PC-3 (cell line): ENCODE results near the gene SDC1. TPM values are rescaled to one million over a fixed set of nuclear protein-coding genes. Genes with fewer than 3 reads are reported as not detected.

Experiments
- ATAC-seq: fragments of 200-7000 bp; cut with Tn5 transposase; 2 replicates; pipeline ENCODE4 v1.9.1; 2020; ENCODE audit warnings: mild to moderate bottlenecking, moderate library complexity
- BruUV-seq: library from RNA; stranded (reverse); fragments of 400-500 nt; replicated peaks from 2 replicates; lab custom pipeline; 2021; lab: Mats Ljungman, UMichigan
- CTCF ChIA-PET: fragments of 300-600 bp; sonication (Branson Sonifier 250); formaldehyde crosslinking; loops from one replicate; lab custom pipeline; 2022; ENCODE audit warnings: antibody characterized with exemption; lab: Charles Lee
- POLR2A ChIA-PET: fragments of 300-600 bp; sonication (Branson Sonifier 250); formaldehyde crosslinking; loops from one replicate; lab custom pipeline; 2022; ENCODE audit warnings: antibody characterized with exemption; ENCODE audit not compliant: unreplicated experiment; lab: Charles Lee
- DNase-seq: peaks from one replicate; pipeline ENCODE4 v3.0.0-alpha.2; 2015
- H2AFZ ChIP-seq: fragments of 300-600 bp; sonication (generic); 2 replicates; pipeline ENCODE4 v1.6.0; 2016; ENCODE audit warnings: antibody characterized with exemption, low read length
- H3F3A ChIP-seq: fragments of 300-600 bp; sonication (generic); one replicate; pipeline ENCODE4 v1.6.0; 2017; ENCODE audit warnings: antibody characterized with exemption, low read length, control low read depth, mild to moderate bottlenecking; ENCODE audit not compliant: unreplicated experiment
- H3K27ac ChIP-seq: fragments of 300-600 bp; sonication (generic); 2 replicates; pipeline ENCODE4 v1.5.1; 2016; ENCODE audit warnings: mild to moderate bottlenecking, low read length
- H3K27me3 ChIP-seq: fragments of 300-600 bp; sonication (generic); 2 replicates; pipeline ENCODE4 v1.6.1; 2016; ENCODE audit warnings: low read length, mixed read lengths
- H3K36me3 ChIP-seq: fragments of 300-600 bp; sonication (generic); 2 replicates; pipeline ENCODE4 v1.6.1; 2016; ENCODE audit warnings: low read depth, mixed run types, low read length, mixed read lengths
- H3K4me1 ChIP-seq: fragments of 300-600 bp; sonication (generic); 2 replicates; pipeline ENCODE4 v1.5.1; 2016; ENCODE audit warnings: low read length; ENCODE audit not compliant: insufficient read depth
- H3K4me2 ChIP-seq: fragments of 300-600 bp; sonication (generic); 2 replicates; pipeline ENCODE4 v1.6.0; 2016; ENCODE audit warnings: low read length
- H3K4me3 ChIP-seq: fragments of 300-600 bp; sonication (generic); 2 replicates; pipeline ENCODE4 v1.5.1; 2016; ENCODE audit warnings: mild to moderate bottlenecking, low read length, mixed read lengths
- H3K79me2 ChIP-seq: fragments of 300-600 bp; sonication (generic); 2 replicates; pipeline ENCODE4 v1.6.1; 2017; ENCODE audit warnings: low read length, mixed read lengths
- H3K9ac ChIP-seq: fragments of 300-600 bp; sonication (generic); 2 replicates; pipeline ENCODE4 v1.6.0; 2016; ENCODE audit warnings: mild to moderate bottlenecking, low read length
- H3K9me2 ChIP-seq: fragments of 300-600 bp; sonication (generic); replicated peaks from 2 replicates; pipeline ENCODE4 v1.6.1; 2016; ENCODE audit warnings: mixed run types, low read length, mixed read lengths
- H3K9me3 ChIP-seq: fragments of 300-600 bp; sonication (generic); 2 replicates; pipeline ENCODE4 v1.6.1; 2016; ENCODE audit warnings: low read length, mixed read lengths
- H4K20me1 ChIP-seq: fragments of 300-600 bp; sonication (generic); 2 replicates; pipeline ENCODE4 v1.6.1; 2016; ENCODE audit warnings: low read length, mixed read lengths
- EZH2 ChIP-seq: fragments of 300-600 bp; sonication (generic); IDR thresholded peaks from one replicate; pipeline ENCODE4 v1.6.1; 2017; ENCODE audit warnings: antibody characterized with exemption, mild to moderate bottlenecking, low read length; ENCODE audit not compliant: unreplicated experiment
- EZH2phosphoT487 ChIP-seq: fragments of 300-600 bp; sonication (generic); IDR thresholded peaks from 2 replicates; pipeline ENCODE4 v1.6.1; 2018; ENCODE audit warnings: mild to moderate bottlenecking, antibody characterized with exemption, low read length, borderline replicate concordance
- intact Hi-C: fragments of 100-400 bp; cut with micrococcal nuclease; formaldehyde crosslinking; loops from 2 replicates; pipeline ENCODE4 v1.9.0; 2023
- total RNA-seq: library from RNA; depleted of rRNA; stranded (reverse); fragments of >200 nt; gene quantifications from 2 replicates; pipeline ENCODE4 v1.2.3, GENCODE V29; 2014
- TF ChIP-seq, protein P1 (sequence below): fragments of 300-600 bp; sonication (generic); conservative IDR thresholded peaks from 2 replicates; pipeline ENCODE4 v1.5.1; 2017; ENCODE audit warnings: antibody characterized with exemption, low read depth, mild to moderate bottlenecking, low read length

Gene SDC1
- total RNA-seq, 1 experiment from 2014 or later: 358 TPM

DNA sequence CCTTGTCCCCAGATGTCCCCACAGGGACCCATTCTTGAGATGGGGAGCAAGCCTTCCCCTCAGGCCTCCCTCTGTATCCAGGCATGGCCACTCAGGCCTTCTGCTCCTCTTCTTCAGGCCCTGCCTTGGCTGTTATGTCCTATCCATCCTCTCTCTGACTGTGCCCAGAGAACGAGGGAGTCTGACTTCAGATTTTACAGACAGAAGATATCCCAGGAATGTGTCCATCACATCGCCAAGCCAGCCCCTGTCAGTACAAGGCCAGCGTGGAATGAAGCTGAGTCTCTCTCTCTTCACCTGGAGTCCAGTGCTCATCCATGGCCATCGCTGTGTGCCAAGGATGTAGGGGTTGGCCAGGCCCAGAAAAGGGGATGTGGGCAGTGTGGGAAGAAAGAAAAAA is 57.6 kb downstream of the SDC1 start:
- Histone ChIP-seq H3K4me1 (peaks cover 46% of the 10 kb centered on the region), H3K36me3 (no peaks in the 10 kb centered on the region), H2AFZ (no peak overlapping the region), H3K4me2 (0 out of 2 replicates have a peak overlapping the region, but pooled peaks have one; percentile 80), H3K27ac (peak overlapping the region; percentile 88), H4K20me1 (no peaks in the 10 kb centered on the region), H3K4me3 (no peak overlapping the region), H3K9ac (peak overlapping the region; percentile 19; the same call in 1 of the 2 replicates), H3K79me2 (no peaks in the 10 kb centered on the region), H3K9me2 (no peaks in the 10 kb centered on the region), H3K27me3 (no peaks in the 10 kb centered on the region), H3K9me3 (no peaks in the 10 kb centered on the region), H3F3A (no peaks in the 10 kb centered on the region)
- TF ChIP-seq EZH2 (no peak), EZH2phosphoT487 (no peak)
- TF ChIP-seq, protein P1, sequence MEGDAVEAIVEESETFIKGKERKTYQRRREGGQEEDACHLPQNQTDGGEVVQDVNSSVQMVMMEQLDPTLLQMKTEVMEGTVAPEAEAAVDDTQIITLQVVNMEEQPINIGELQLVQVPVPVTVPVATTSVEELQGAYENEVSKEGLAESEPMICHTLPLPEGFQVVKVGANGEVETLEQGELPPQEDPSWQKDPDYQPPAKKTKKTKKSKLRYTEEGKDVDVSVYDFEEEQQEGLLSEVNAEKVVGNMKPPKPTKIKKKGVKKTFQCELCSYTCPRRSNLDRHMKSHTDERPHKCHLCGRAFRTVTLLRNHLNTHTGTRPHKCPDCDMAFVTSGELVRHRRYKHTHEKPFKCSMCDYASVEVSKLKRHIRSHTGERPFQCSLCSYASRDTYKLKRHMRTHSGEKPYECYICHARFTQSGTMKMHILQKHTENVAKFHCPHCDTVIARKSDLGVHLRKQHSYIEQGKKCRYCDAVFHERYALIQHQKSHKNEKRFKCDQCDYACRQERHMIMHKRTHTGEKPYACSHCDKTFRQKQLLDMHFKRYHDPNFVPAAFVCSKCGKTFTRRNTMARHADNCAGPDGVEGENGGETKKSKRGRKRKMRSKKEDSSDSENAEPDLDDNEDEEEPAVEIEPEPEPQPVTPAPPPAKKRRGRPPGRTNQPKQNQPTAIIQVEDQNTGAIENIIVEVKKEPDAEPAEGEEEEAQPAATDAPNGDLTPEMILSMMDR: no peak
- CTCF ChIA-PET: no interaction called here
- no TSS peak for BruUV-seq
- intact Hi-C loops: no loop called here
- no peak for DNase-seq
- POLR2A ChIA-PET: interaction anchor here (0.6 kb wide), 2 partner anchors 65 to 1196 kb away, joined by 3 to 8 read pairs; no protein-coding TSS in a partner anchor
- ATAC-seq: no peak

DNA sequence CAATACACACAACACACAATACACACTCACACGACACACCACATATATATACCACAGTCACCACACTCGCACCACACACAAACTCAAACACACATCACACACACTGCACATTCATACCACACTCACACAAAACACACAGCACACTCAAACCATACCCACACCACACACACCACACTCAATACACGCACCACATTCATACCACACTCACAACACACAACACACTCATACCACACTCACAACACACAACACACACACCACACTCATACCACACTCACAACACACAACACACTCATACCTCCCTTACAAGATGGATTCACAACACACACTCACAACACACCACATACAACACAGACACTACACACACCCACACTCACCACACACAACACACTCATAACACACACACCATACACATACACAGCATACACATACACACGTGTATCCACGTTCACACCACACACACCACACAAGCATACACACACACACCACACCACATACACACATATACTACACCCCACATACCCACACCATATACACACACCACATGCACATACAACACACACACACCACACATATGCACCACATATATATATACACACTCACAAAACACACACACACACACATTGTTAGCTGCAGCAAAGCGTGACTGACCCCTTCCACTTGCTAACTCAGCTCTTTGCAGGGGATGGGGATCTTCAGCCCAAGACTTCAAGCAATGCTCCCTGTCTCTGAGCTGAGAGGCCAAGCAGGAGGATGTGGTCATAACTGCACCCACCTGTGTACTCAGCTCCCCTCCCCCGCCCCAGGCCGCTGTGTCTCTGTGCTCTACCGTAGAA is 59.0 kb downstream of the SDC1 start:
- Histone ChIP-seq H4K20me1 (no peaks in the 10 kb centered on the region), H3K9ac (peak overlapping the region; percentile 33; the same call in 1 of the 2 replicates), H3K4me2 (peak overlapping the region; percentile 80), H3K36me3 (no peaks in the 10 kb centered on the region), H3K79me2 (no peaks in the 10 kb centered on the region), H3F3A (no peaks in the 10 kb centered on the region), H3K27me3 (no peaks in the 10 kb centered on the region), H3K4me3 (peak overlapping the region; percentile 33; the same call in 1 of the 2 replicates), H3K27ac (peak overlapping the region; percentile 88), H3K4me1 (peaks cover 45% of the 10 kb centered on the region), H3K9me3 (no peaks in the 10 kb centered on the region), H3K9me2 (no peaks in the 10 kb centered on the region), H2AFZ (peak overlapping the region; percentile 74)
- DNase-seq (peak; percentile 37), ATAC-seq (peak; percentile 30)
- no TSS peak for BruUV-seq
- intact Hi-C loops: no loop called here
- ChIA-PET CTCF (no interaction called here), POLR2A (no interaction called here)
- TF ChIP-seq EZH2phosphoT487: no peak
- TF ChIP-seq EZH2: no peak
- TF ChIP-seq, protein P1: no peak
